CD4-positive, alpha-beta T cell treated with Interleukin-17A for 4 hours (primary cell): Measurements from ENCODE around the gene TBC1D30.

Experiments
- DNase-seq: peaks from one replicate; pipeline ENCODE4 v3.0.0-alpha.2; 2020; ENCODE audit warnings: mixed read lengths

Gene TBC1D30

GRCh38 chr12:64915242-64915641 lies 90.8 kb downstream of the TBC1D30 start:
- DNase-seq: no peak

GRCh38 chr12:64916411-64917261 lies 92.2 kb downstream of the TBC1D30 start:
- no peak for DNase-seq

DNA sequence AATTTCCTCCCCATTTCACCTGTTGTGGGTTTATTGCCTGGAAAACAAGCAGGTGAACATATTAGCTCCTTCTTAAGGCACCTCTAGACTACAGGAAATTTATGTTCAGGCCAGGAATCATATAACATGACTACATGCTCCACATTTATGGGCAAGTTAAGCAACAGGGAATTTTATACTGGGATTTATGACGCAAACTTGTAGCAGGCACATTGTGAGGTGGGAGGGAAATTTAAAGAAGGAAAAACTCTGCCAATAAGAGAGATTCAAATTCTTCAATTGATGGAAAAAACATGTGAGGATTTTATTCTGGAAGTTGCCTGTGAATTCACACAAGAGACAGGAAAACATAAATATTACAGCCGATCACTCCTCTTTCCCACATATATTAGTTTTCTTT lies 93.9 kb downstream of the TBC1D30 start:
- no peak for DNase-seq

GRCh38 chr12:64918801-64919200 lies 94.4 kb downstream of the TBC1D30 start:
- no peak for DNase-seq

DNA sequence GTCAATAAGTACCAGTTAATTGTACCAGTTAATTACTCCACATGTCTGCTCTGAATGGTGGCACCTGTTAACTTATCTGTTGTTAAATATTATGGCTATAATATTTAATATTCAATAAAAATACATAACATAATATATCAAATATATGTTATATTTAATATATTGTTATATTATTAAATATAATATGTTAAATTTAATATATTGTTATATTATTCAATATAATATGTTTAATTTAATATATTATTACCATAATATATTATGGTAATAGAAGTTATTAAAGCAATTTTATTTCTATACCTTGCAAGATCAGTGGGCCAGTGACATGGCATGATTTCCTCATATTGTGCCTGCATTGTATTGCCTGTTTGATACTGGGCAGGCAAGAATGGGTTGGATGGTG lies 98.4 kb downstream of the TBC1D30 start:
- DNase-seq: no peak

- DNase-seq: no peak
Measured at GRCh38 chr12:64923536-64923935, 99.1 kb downstream of the TBC1D30 start.
